NCI-H2196 treated with DMSO at 0.1 percent for 48 hours (cell line): ENCODE data around the gene CCT5.
A peak's percentile ranks its signal among the peaks of the same experiment; 100 is the strongest.
"Not testable (repeated sequence)": the region's sequence is repeated elsewhere in the genome, so short reads cannot be mapped to it uniquely, and the experiment has no call there.

Source experiments
- DNase-seq: peaks from one replicate; lab custom pipeline; 2025; ENCODE audit not compliant: unreplicated experiment; lab: John Stamatoyannopoulos, UW

The CCT5 gene

DNA sequence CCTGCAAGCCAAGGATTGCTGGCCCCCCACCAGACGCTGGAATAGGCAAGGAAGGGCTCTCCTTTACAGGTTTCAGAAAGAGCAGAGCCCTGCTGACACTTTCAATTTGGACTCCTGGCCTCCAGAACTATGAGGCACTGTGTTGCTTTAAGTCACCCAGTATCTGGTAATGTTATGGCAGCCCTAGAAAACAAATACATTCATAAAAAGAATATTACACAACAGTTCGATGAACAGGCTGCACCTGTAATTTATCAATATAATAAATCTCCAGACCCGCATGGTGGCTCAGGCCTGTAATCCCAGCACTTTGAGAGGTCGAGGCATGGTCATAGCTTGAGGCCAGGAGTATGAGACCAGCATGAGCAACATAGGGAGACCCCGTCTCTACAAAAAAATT, 50.2 kb downstream of the CCT5 start:
- DNase-seq: no peak

GRCh38 chr5:10301266-10301665, 51.2 kb downstream of the CCT5 start:
- DNase-seq: peak; percentile 44

DNA sequence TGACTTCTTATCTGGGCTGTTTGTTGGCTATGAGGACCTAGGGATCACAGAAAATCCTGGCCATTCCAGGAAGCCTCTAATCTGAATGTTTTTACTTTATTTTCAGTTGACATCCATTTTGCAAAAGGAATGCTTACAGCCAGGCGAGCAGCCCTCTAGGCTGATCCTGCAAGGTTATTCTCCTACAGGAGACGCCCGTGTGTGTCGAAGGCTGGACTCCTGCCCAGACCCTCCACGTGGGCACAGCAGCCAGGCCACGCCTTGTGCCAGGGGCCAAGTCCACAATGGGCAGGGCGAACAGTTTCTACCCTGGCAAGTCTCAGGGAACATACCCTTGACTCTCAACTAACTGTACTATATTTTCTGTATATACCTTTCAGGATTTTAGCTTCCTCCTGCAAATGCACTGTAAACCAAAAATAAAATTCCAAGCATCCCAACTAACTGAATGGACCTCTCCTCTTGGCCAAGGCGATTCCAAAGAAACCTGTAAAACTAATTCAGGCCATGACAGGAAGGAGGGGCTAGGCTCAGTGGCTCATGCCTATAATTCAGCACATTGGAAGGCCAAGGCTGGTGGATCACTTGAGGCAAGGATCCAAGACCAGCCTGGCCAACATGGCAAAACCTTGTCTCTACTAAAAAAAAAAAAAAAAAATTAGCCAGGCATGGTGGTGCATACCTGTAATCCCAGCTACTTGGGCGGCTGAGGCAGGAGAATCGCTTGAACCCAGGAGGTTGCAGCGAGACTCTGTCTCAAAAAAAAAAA, 51.9 kb downstream of the CCT5 start:
- peak; percentile 71 for DNase-seq

DNA sequence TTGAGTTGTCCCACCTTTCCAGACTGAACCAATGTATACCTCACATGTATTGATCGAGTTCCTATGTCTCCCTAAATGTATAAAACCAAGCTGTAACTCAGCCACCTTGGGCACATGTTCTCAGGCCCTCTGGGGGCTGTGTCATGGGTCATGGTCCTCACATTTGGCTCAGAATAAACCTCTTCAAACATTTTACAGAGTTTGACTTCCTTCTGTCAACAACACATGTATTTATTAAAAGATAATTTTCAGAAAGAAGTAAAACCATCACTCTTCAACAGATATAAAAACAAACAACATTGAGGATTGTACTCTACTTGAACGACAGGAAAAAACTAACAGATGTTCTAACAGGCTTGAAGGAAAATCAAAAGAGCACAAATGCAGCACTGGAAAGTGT, 53.1 kb downstream of the CCT5 start:
- no peak for DNase-seq

DNA sequence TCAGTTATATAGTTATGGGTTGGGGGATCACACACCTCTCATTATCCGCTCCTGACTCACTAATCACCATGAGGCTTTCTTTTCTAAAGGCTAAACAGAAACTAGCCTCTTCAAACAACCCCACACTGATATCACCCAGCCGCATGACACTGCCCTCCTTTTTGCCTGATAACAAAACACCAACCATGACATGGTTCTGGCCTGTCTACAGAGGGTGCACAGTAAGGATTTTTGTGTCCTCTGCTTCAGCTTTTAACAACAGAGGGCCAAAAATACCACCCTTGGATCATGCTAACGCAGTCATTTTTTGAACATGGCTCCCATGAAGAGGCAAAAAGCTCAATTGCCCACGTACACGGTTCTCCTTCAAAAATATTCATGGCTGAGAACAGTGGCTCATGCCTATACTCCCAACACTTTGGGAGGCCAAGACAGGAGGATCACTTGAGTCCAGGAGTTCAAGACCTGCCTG, 53.7 kb downstream of the CCT5 start:
- DNase-seq: no peak

DNA sequence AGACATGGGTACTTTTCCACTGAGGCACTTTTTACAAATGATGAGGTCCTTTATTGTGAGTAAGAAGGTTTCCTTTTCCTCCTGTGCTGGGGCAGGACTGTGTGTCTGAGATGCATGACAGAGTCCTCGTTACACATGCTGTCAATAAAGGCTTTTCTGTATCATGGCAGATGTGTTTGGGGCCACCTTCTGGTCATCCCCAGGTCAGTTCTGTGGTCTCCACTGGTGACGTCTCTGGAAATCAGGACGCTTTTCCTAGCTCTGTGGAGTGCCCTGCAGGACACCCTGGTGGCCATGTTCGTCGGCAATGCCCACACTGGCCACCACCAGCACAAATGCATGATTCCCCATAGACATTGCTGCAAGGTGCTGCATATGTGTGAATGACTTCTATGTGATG, 54.9 kb downstream of the CCT5 start:
- DNase-seq: no peak

- no peak for DNase-seq
Observed at GRCh38 chr5:10306114-10306513, 56.0 kb downstream of the CCT5 start.

- no peak for DNase-seq
Observed at GRCh38 chr5:10306806-10307205, 56.7 kb downstream of the CCT5 start.

DNA sequence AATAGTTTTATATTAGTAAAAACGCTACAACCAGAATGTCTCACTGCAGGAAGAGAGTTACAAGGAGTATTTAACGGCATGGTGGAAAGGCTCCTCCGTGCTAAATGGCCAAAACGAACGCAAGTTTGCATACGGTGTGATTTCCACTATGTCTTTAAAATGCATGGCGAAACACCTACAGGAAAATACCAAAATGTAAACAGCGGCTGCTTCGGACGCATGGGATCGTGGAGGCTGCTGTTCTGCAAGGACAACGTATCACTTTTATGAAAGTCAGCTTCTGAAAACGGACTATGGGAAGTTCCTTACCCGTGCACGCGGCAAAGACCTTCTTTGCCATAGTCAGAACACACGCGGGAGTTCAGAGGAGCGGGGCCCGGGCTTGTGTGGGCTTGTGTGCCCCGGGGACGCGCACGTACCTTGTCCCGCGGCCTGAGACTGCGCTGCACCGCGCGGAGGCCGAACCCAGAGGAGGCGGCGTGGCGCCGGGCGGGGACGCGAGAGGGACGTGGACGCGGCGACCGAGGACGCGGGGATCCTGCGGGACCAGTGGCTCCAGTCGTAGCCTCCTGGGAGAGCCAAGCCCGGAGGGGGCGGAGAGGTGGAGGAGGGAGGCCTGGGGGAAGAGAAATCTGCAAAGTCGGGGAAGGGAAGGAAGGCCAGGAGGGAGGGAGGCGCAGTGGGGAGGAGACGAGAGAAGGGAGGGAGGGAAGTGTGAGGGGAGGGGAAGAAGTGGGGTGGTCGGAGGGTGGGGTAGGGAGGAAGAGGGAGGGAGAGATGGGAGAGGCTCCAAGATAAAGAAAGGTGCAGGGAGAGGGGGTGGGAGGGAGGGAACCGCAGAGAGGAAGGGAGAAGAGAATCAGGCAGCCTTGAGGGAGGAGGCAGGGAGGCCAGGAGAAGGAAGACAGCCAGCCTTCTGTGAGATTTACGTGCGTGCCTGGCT, 57.4 kb downstream of the CCT5 start, which contains the start of gene CMBL:
TSS of gene CMBL (minus strand) at position 697 of the 943 bp plus-strand sequence. CDS start 17,140 bp downstream, outside the sequence.
- peak; percentile 63 for DNase-seq

GRCh38 chr5:10308844-10309243, 58.8 kb downstream of the CCT5 start:
- DNase-seq: no peak

DNA sequence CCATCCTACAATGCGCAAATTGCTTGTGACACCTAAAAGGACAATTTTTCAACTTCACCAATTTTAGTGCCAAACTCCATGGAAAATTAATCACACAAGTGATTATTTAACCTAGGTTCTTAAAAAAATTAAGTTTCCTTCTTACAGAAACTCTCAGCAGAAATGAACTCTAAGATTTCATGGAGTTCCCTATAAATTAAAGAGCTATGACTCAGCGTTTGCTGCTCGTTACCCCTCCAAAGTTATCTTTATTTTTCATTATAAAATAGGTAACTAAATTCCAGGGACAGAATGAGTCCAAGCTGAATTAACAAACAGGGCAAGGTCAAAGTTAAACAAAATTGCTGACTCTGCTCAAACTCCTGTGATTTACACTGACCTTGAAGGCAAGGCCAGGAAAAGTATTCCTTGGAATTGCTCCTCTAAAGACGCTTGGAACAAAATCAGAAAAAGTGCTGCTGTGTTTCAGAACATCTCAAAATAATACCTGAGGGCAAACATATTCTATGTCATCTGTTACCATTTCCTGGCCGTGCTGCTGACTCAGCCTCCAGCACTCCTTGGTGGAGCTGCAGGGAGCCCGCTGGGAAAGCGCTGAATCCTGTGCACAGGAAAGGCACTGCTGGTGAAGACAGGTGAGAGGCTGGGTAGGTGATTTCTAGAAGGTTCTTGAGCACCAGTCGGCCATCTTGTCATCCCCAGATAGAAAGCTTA, 60.1 kb downstream of the CCT5 start:
- DNase-seq: no peak

GRCh38 chr5:10310835-10311570, 60.9 kb downstream of the CCT5 start:
- DNase-seq: not testable (repeated sequence)

DNA sequence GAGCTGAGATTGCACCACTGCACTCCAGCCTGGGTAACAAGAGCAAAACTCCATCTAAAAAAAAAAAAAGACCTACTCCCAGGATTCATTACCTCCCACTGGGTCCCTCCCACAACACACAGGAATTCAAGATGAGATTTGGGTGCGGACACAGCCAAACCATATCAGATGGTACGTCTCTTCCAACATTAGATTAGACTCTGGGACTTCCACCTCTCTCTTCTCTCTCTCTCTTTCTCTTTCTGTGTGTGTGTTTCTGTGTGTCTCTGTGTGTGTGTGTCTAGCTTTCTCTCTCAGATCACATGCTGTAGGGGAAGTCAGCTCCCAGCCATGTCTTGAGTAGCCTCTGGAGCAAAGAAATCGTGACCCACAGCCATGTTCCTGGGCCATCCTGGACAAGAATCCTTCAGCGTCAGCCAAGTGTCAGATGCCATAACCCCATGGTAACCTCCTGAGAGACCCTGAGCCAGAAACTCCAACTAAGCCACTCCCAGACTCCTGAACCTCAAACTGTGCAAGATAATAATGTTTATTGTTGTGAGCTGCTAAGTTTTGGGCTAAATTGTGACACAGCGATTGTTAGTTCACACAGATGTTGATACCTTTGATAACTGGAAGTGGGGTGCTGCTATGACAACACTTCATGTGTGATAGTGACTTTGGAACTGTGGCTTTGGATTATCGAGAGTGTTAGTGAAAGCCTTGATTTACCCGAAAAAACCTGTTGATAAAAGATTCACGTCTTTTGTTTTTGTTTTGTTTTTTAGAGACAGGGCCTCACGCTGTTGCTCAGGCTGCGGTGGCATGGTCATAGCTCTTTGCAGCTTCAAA, 61.7 kb downstream of the CCT5 start:
- no peak for DNase-seq

- no peak for DNase-seq
Observed at GRCh38 chr5:10315201-10315600, 65.1 kb downstream of the CCT5 start.
